ENCODE data around the gene KLC3.

KLC3 gene

DNA sequence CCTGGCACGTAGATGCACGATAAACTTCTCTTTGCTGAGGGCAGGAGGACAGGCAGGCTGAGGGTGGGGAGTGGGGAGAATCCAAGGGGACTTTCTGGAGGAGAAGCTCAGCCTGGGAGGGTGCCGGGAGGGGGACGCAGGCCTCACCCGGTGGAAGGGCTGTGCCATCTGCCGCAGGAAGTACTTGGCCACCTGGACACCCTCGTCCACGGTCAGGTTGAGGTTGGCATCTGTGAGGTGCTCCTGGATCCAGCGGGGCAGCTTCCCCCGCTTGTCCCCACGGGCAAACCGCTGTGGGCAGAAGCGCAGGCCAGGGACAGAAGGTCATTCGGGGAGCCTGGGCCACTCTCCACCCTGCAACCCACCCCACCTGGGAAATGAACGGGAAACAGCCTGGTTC, 11.5 kb downstream of the KLC3 start:
- no peak overlapping the region for H3K4me3 ChIP-seq (ENCODE audit: low read depth, low read length)
- in situ Hi-C loops (cut with HindIII; ENCODE audit: low sequenced_read_pairs) = no loop called here
- no peak for DNase-seq (ENCODE audit: low read depth)
- TF ChIP-seq CTCF (IDR thresholded peaks at IDR 0.05; ENCODE audit: low read depth, low read length, missing control alignments) = no peak

DNA sequence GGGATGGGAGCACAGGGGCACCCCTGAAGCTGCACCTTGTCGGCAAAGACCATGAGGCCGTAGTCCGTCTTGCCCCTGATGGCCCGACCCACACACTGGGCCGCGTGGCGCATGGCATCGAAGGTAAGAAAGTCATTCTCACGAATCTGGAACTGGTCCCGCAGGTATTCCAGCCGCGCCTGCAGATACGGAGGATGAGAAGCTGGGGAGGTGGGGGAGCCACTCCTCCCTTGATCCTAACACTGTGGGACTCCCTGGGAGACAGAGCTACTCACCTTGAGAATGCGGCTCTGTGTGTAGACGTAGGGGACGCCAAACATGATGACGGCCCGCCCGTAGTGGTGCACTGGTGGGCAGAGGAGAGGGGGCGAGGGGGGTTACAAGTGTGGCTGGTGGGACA, 11.9 kb downstream of the KLC3 start:
- no peak for TF ChIP-seq CTCF (IDR thresholded peaks at IDR 0.05; ENCODE audit: low read depth, low read length, missing control alignments)
- DNase-seq (ENCODE audit: low read depth) = no peak
- no peak overlapping the region for H3K4me3 ChIP-seq (ENCODE audit: low read depth, low read length)
- in situ Hi-C loops (cut with HindIII; ENCODE audit: low sequenced_read_pairs) = no loop called here

DNA sequence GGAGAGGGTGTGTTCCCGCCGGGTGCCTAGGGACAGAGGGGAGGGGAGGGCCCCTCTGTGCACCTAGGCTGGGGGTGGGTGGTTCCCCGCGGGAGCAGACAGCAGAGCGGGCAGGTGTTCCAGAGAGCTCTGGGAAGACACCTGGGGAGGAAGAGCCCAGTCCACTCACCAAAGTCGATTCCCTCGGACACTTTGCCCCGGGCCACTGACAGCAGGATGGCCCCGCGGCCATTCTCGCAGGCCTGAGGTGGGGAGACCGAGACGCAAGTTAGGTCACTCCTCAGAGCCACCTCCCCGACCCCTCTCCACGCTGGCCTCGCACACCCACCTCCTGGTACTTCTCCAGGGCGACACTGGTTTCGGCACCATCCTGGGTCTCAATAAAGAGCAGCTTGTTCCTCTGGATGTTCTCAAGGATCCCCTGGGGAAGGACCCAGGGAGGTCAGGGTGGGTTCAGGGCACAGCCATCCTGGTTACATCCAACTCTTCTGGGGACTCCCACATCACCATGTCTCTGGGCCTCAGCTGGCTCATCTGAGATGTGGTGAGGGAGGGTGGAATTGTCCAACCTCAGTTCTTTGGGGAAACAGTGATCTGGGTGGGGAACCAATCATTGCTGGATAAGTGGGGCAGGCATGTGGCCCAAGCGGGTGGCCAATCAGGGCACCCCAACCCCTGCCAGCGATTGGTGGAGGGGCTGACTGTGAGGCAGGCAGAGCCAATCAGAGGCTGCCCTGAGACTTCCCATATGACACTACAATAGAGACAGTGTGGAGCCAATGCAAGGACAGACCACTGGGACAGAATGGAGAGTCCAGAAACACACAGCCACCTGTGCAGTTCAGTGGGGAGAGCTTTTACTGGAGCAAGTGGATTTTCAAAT, 12.6 kb downstream of the KLC3 start:
- H3K4me3 ChIP-seq (ENCODE audit: low read depth, low read length) = no peak overlapping the region
- in situ Hi-C loops (cut with HindIII; ENCODE audit: low sequenced_read_pairs) = no loop called here
- no peak for DNase-seq (ENCODE audit: low read depth)
- TF ChIP-seq CTCF (IDR thresholded peaks at IDR 0.05; ENCODE audit: low read depth, low read length, missing control alignments) = no peak

GRCh38 chr19:45354241-45354842, 13.8 kb downstream of the KLC3 start:
- DNase-seq (ENCODE audit: low read depth) = no peak
- TF ChIP-seq CTCF (IDR thresholded peaks at IDR 0.05; ENCODE audit: low read depth, low read length, missing control alignments) = no peak
- H3K4me3 ChIP-seq (ENCODE audit: low read depth, low read length) = no peak overlapping the region
- in situ Hi-C loops (cut with HindIII; ENCODE audit: low sequenced_read_pairs) = no loop called here

DNA sequence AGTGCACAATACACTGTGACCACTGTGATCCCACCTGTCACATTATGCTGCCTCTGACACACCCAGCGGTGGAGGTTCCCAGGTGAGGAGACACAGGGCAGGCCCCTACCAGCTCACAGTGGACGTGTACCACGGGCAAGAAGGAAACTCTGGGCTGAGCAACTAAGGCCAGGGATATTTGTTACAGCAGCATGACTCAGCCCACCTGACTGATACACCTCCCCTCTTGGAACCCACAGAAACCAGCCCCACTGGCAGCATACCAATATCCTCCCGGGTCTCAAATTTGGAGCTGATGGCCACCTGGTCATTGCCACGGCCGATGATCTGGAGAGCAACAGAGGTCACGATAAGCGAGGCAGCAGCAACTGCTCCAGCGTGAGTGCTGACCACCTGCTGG, 14.9 kb downstream of the KLC3 start:
- TF ChIP-seq CTCF (IDR thresholded peaks at IDR 0.05; ENCODE audit: low read depth, low read length, missing control alignments) = no peak

DNA sequence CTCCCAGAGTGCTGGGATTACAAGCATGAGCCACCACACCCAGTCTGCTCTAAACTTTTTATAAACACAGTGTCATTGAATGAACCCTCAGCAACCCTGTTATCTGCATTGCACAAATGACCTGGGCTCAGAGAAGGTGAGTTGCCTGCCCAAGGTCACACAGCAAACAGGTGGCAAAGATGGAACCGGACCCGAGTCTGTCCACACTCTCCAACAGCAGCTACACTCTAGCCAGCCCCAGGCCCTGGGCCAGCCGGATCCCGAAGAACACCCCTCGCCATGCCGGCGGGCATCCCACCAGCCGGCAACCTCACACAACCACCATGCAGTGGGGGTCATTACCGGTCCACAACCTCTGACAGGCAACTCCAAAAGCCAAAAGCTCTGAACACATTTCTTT, 15.4 kb downstream of the KLC3 start:
- DNase-seq (ENCODE audit: low read depth) = no peak
- TF ChIP-seq CTCF (IDR thresholded peaks at IDR 0.05; ENCODE audit: low read depth, low read length, missing control alignments) = no peak
- in situ Hi-C loops (cut with HindIII; ENCODE audit: low sequenced_read_pairs) = no loop called here
- H3K4me3 ChIP-seq (ENCODE audit: low read depth, low read length) = no peak overlapping the region

More for the DNA sequence above, 14.9 kb downstream of the KLC3 start:
- DNase-seq (ENCODE audit: low read depth) = no peak
- in situ Hi-C loops (cut with HindIII; ENCODE audit: low sequenced_read_pairs) = no loop called here
- no peak overlapping the region for H3K4me3 ChIP-seq (ENCODE audit: low read depth, low read length)
